Tibial nerve (tissue), 3 donors: ENCODE measurements around the gene WDR91.

ENCODE experiments used
- POLR2A ChIP-seq, 2 donors: fragments of 450-650 bp; IDR thresholded peaks; one replicate each; pipeline ENCODE4 v1.6.1; 2017; ENCODE audit warnings: antibody characterized with exemption in 2 of 2, mild to moderate bottlenecking in 2 of 2, moderate library complexity in 2 of 2
- TF ChIP-seq, protein P1 (sequence below), 5 experiments: fragments of 200-600 bp in 3 of 5; fragments of 450-650 bp in 2 of 5; sonication (generic) in 3 of 5; IDR thresholded peaks; one replicate each; pipeline ENCODE4 v1.5.1; 2016 to 2019; ENCODE audit warnings: antibody characterized with exemption in 5 of 5, mild to moderate bottlenecking in 3 of 5, moderate library complexity in 2 of 5

DNA sequence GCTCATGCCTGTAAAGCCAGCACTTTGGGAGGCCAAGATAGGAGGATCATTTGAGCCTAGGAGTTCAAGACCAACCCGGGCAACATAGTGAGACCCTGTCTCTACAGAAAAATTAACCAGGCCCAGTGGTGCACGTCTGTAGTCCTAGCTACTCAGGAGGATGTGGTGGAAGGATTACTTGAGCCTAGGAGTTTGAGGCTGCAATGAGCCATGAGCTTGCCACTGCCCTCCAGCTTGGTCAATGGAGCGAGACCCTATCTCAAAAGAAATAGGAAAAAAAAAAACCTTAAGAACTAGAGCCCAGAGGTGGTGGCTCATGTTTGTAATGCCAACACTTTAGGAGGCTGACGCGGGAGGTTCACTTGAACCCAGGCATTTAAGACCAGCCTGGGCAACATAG is 24.5 kb upstream of the WDR91 start:
- TF ChIP-seq POLR2A (IDR thresholded peaks at IDR 0.05), result no peak
- TF ChIP-seq, protein P1, sequence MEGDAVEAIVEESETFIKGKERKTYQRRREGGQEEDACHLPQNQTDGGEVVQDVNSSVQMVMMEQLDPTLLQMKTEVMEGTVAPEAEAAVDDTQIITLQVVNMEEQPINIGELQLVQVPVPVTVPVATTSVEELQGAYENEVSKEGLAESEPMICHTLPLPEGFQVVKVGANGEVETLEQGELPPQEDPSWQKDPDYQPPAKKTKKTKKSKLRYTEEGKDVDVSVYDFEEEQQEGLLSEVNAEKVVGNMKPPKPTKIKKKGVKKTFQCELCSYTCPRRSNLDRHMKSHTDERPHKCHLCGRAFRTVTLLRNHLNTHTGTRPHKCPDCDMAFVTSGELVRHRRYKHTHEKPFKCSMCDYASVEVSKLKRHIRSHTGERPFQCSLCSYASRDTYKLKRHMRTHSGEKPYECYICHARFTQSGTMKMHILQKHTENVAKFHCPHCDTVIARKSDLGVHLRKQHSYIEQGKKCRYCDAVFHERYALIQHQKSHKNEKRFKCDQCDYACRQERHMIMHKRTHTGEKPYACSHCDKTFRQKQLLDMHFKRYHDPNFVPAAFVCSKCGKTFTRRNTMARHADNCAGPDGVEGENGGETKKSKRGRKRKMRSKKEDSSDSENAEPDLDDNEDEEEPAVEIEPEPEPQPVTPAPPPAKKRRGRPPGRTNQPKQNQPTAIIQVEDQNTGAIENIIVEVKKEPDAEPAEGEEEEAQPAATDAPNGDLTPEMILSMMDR (IDR thresholded peaks at IDR 0.05), result no peak
